Measurements from ENCODE around the gene CDH5. TPM values are rescaled to one million over a fixed set of nuclear protein-coding genes. Genes with fewer than 3 reads are reported as not detected.

The CDH5 gene
- total and polyA plus RNA-seq, 2 of the 13 experiments (the other 11 are each of a cell fraction or from before 2014, with no cell fraction given), result 0.71 to 1.1 TPM

GRCh38 chr16:66425651-66426050 lies 59.2 kb downstream of the CDH5 start (continued):
- no peak for TF ChIP-seq ESRRA (CRISPR knock-in tag; IDR thresholded peaks at IDR 0.05; ENCODE audit: low read depth)
- TF ChIP-seq NR2F6 (IDR thresholded peaks at IDR 0.05), result no peak
- no peak for TF ChIP-seq NR2F6 (CRISPR knock-in tag; IDR thresholded peaks at IDR 0.05)
- no peak for TF ChIP-seq TGIF2 (CRISPR knock-in tag; IDR thresholded peaks at IDR 0.05)

- POLR2A ChIA-PET, result no interaction called here
- BruUV-seq (replicated peaks), result no TSS peak
- intact Hi-C loops (cut with micrococcal nuclease; ENCODE audit: unreplicated experiment), result no loop called here
- no peak overlapping the region for H3K27ac ChIP-seq (ENCODE audit: extremely low read length, insufficient read depth, low read length)
- FAIRE-seq (no peak), DNase-seq (ENCODE audit: low spot score) (no peak), ATAC-seq (peak; percentile 4)
- no peaks in the 10 kb centered on the region for H3K36me3 ChIP-seq (replicated peaks in 1 of 2; ENCODE audit: control insufficient read depth in 1 of 2, insufficient read depth in 2 of 2, low read length in 2 of 2)
- in situ Hi-C loops (cut with HindIII; ENCODE audit: extremely low pct_ligation_motif_present, low pct_unique_long_range_greater_than_20kb), result no loop called here
- H3K4me2 ChIP-seq (ENCODE audit: low read depth, low read length), result peak overlapping the region; percentile 92
- peak overlapping the region in 2 of 3 experiments; percentile 44 to 71; a peak in 3 of 6 replicates for H3K4me3 ChIP-seq (replicated peaks in 1 of 3; ENCODE audit: insufficient read depth in 1 of 3, low read depth in 2 of 3, low read length in 3 of 3)
- no peaks in the 10 kb centered on the region for H3K9me3 ChIP-seq (ENCODE audit: low read length)
- H3K27me3 ChIP-seq (ENCODE audit: control insufficient read depth in 1 of 2, insufficient read depth in 2 of 2, low read length in 2 of 2), result peaks cover 15 to 70% of the 10 kb centered on the region in 2 experiments
- CTCF ChIA-PET (ENCODE audit: low intra/inter-chr PET ratio, low total read pairs), result no interaction called here
- WGBS (ENCODE audit: low lambda C conversion rate), result 11% methylated on average over 43 of the region's 56 CpGs
- H3K79me2 ChIP-seq (ENCODE audit: insufficient read depth, low read length), result no peaks in the 10 kb centered on the region
- peak overlapping the region; percentile 37; the same call in 1 of the 2 replicates for H3K9ac ChIP-seq (ENCODE audit: insufficient read depth, low read depth, low read length)
- no peaks in the 10 kb centered on the region for H4K20me1 ChIP-seq (ENCODE audit: insufficient read depth, low read length)
- peaks cover 46% of the 10 kb centered on the region for H3K4me1 ChIP-seq (ENCODE audit: insufficient read depth, low read length)
- H2AFZ ChIP-seq (ENCODE audit: low read length), result no peak overlapping the region
- TF ChIP-seq ZFX (CRISPR knock-in tag; IDR thresholded peaks at IDR 0.05; ENCODE audit: low read depth) (peak; percentile 55; the same call in 1 of the 2 replicates), ZNF17 (CRISPR knock-in tag; IDR thresholded peaks at IDR 0.05) (no peak), ARNT2 (CRISPR knock-in tag; IDR thresholded peaks at IDR 0.05; ENCODE audit: low read depth) (peak; percentile 80; the same call in 1 of the 2 replicates), HNRNPLL (IDR thresholded peaks at IDR 0.05; ENCODE audit: low read depth, low read length, poor library complexity, severe bottlenecking) (peak; percentile 2), PCBP1 (IDR thresholded peaks at IDR 0.05; ENCODE audit: borderline replicate concordance, low read depth, low read length) (0 out of 2 replicates have a peak, but pooled peaks have one; percentile 47), ATF7 (IDR thresholded peaks at IDR 0.05) (no peak), ATF7 (CRISPR knock-in tag; IDR thresholded peaks at IDR 0.05) (peak; percentile 57; the same call in 1 of the 2 replicates), PATZ1 (CRISPR knock-in tag; IDR thresholded peaks at IDR 0.05) (0 out of 2 replicates have a peak, but pooled peaks have one; percentile 30), CREBL2 (CRISPR knock-in tag; IDR thresholded peaks at IDR 0.05; ENCODE audit: borderline replicate concordance) (peak; percentile 51; the same call in 1 of the 2 replicates), MAZ (IDR thresholded peaks at IDR 0.05; ENCODE audit: borderline replicate concordance, low read depth, low read length) (no peak), MAZ (CRISPR knock-in tag; IDR thresholded peaks at IDR 0.05; ENCODE audit: low read depth) (0 out of 2 replicates have a peak, but pooled peaks have one; percentile 24), ZNF101 (CRISPR knock-in tag; IDR thresholded peaks at IDR 0.05; ENCODE audit: borderline replicate concordance, low read depth) (no peak)
These were observed 59.9 kb downstream of the CDH5 start for GRCh38 chr16:66426112-66427035.

Data from HepG2 (cell line).